HepG2 (cell line): ENCODE measurements around the gene APC2.

Experiments
- HMG20A ChIP-seq: IDR thresholded peaks from 2 replicates; pipeline ENCODE4 v1.6.1; 2016; ENCODE audit warnings: borderline replicate concordance
- POLR2A ChIP-seq, 2 experiments: IDR thresholded peaks; 2 replicates each; pipeline ENCODE4 v1.6.1; 2011; ENCODE audit warnings: low read depth in 2 of 2, low read length in 2 of 2, mild to moderate bottlenecking in 1 of 2, moderate library complexity in 1 of 2; ENCODE audit not compliant: insufficient read depth in 1 of 2
- XRCC5 ChIP-seq: fragments of 200-400 bp; formaldehyde crosslinking; optimal IDR thresholded peaks from 2 replicates; pipeline ENCODE3; 2017; ENCODE audit warnings: mild to moderate bottlenecking, low read length
- ZBTB21 ChIP-seq: sonication (generic); formaldehyde crosslinking; IDR thresholded peaks from 2 replicates; pipeline ENCODE4 v1.4.0; 2020; ENCODE audit warnings: missing genetic modification reagents
- TF ChIP-seq, protein P1 (sequence below): sonication (generic); formaldehyde crosslinking; IDR thresholded peaks from 2 replicates; pipeline ENCODE4 v1.5.0; 2020; ENCODE audit warnings: mild to moderate bottlenecking, missing genetic modification reagents, moderate library complexity

DNA sequence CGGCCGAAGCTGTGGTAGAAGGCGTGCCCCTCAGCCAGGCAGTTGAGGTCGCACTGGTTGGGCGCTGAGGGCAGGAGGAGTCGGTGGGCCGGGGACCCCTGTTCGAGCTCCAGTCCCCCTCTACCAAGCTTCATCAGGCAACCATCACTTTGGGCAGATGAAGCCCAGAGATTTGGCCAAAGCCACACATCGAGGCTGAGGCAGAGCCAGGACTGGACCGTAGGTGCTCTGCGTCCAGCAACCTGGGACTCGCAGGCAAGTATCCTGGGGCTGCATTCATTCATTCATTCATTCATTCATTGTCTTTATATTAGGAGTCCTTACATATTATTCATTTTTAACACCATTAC, 58.6 kb downstream of the APC2 start:
- TF ChIP-seq HMG20A (CRISPR knock-in tag) = no peak
- TF ChIP-seq, protein P1, sequence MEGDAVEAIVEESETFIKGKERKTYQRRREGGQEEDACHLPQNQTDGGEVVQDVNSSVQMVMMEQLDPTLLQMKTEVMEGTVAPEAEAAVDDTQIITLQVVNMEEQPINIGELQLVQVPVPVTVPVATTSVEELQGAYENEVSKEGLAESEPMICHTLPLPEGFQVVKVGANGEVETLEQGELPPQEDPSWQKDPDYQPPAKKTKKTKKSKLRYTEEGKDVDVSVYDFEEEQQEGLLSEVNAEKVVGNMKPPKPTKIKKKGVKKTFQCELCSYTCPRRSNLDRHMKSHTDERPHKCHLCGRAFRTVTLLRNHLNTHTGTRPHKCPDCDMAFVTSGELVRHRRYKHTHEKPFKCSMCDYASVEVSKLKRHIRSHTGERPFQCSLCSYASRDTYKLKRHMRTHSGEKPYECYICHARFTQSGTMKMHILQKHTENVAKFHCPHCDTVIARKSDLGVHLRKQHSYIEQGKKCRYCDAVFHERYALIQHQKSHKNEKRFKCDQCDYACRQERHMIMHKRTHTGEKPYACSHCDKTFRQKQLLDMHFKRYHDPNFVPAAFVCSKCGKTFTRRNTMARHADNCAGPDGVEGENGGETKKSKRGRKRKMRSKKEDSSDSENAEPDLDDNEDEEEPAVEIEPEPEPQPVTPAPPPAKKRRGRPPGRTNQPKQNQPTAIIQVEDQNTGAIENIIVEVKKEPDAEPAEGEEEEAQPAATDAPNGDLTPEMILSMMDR (CRISPR knock-in tag) = no peak
- no peak for TF ChIP-seq ZBTB21 (CRISPR knock-in tag)
- TF ChIP-seq POLR2A (IDR thresholded peaks at IDR 0.05; ENCODE audit: insufficient read depth in 1 of 2, low read depth in 2 of 2, low read length in 2 of 2) = no peak
- TF ChIP-seq XRCC5 = no peak
